AG04450 (cell line): Measurements from ENCODE around the gene RUBCN. TPM values are rescaled to one million over a fixed set of nuclear protein-coding genes. Genes with fewer than 3 reads are reported as not detected.
A peak's percentile ranks its signal among the peaks of the same experiment; 100 is the strongest.

Experiments
- CTCF ChIA-PET: fragments of 300-600, 350-600 bp; formaldehyde crosslinking; extraction: SDS; loops from one replicate; lab custom pipeline; 2022; ENCODE audit warnings: antibody characterized with exemption, inconsistent platforms; lab: Charles Lee
- POLR2A ChIA-PET: fragments of 350-600 bp; formaldehyde crosslinking; extraction: SDS; loops from one replicate; lab custom pipeline; 2021; ENCODE audit warnings: antibody characterized with exemption, inconsistent platforms; lab: Yijun Ruan, JAX
- DNase-seq: peaks from one replicate; pipeline ENCODE4 v3.0.0-alpha.2; 2011; ENCODE audit warnings: low read depth, low spot score
- H3K27ac ChIP-seq: one replicate; pipeline ENCODE4 v1.5.1; 2012; ENCODE audit warnings: low read depth, low read length, control low read depth
- H3K27me3 ChIP-seq: one replicate; pipeline ENCODE4 v1.6.0; 2012; ENCODE audit warnings: low read length; ENCODE audit not compliant: control insufficient read depth, insufficient read depth
- H3K4me3 ChIP-seq: 2 replicates; pipeline ENCODE4 v1.5.1; 2011; ENCODE audit warnings: mild to moderate bottlenecking, low read depth, low read length, control low read depth
- H3K9me3 ChIP-seq: 2 replicates; pipeline ENCODE4 v1.5.1; 2012; ENCODE audit warnings: low read length; ENCODE audit not compliant: control insufficient read depth, insufficient read depth
- polyA plus RNA-seq: library from polyadenylated mRNA; depleted of rRNA; stranded (reverse); fragments of >200 nt; gene quantifications from 2 replicates; pipeline ENCODE4 v1.2.3, GENCODE V29; 2011
- TF ChIP-seq, protein P1 (sequence below): IDR thresholded peaks from 2 replicates; pipeline ENCODE4 v1.5.1; 2011; ENCODE audit warnings: low read depth, low read length, control low read depth, inconsistent platforms

The RUBCN gene
- polyA plus RNA-seq, 1 experiment: 9.4 TPM

DNA sequence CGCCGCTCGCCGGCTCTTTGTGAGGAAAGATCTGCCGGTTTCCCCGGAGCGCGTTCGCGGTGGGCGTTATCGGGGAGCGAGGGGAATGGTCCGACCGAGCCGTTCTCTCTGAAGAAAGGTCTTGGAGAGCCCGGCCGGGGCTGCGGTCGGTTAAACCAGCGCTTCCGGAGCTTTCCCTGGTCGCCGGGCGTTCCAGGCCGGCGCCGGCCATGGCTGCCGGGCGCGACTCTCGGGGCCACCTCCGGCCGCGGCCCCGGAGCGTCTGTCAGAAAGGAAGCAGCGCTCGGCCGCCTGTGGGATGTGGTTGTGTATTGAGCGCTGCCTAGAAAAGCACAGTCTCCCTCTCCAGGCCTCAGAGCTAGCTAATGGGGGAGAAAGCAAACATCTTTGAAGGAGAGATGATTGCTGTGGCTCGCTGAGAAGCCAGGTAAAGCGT lies 13.7 kb upstream of the RUBCN start:
- TF ChIP-seq, protein P1, sequence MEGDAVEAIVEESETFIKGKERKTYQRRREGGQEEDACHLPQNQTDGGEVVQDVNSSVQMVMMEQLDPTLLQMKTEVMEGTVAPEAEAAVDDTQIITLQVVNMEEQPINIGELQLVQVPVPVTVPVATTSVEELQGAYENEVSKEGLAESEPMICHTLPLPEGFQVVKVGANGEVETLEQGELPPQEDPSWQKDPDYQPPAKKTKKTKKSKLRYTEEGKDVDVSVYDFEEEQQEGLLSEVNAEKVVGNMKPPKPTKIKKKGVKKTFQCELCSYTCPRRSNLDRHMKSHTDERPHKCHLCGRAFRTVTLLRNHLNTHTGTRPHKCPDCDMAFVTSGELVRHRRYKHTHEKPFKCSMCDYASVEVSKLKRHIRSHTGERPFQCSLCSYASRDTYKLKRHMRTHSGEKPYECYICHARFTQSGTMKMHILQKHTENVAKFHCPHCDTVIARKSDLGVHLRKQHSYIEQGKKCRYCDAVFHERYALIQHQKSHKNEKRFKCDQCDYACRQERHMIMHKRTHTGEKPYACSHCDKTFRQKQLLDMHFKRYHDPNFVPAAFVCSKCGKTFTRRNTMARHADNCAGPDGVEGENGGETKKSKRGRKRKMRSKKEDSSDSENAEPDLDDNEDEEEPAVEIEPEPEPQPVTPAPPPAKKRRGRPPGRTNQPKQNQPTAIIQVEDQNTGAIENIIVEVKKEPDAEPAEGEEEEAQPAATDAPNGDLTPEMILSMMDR: peak; percentile 14; the same call in 1 of the 2 replicates
- POLR2A ChIA-PET: no interaction called here

DNA sequence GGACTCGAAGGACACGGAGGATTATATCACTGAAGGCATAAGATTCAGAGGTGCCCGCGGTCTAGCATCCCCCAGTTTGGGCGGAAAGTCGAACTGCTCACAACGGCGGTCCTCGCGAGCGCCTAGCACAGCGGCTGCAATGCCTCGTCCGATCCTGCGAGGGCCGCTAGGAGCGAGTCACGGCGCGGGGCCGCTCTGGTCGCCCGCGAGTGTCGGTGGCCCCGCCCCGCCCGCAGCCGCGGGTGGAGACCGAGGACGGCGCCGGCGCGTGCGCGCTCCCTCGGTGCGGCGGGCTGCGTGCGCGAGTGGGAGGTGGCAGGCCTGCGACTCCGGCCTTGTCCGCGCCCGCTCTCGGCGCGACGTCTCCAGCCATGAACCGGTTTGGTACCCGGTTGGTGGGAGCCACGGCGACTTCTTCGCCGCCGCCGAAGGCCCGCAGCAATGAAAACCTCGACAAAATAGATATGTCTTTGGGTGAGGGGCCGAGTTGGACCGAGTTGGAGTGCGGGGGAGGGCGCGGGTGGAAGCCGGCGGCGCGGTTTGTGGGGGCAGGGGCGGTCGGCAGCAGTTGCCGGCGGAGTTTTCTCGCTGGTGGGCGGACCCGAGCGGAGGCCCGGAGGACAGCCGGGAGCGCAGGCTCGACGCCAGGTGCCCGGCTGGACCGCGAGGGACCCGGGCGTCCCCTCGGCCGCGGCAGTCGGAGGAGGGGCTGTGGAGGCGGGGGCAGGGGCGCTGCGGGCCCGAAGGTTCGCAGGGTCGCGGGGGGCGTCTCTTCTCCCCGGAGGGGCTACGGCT lies 13.1 kb upstream of the RUBCN start, which contains the start of gene FYTTD1:
Gene FYTTD1 (plus strand): TSS at position 283 of the 795 bp plus-strand sequence. CDS start 89 bp downstream, at position 372.
- H3K27me3 ChIP-seq: no peaks in the 10 kb centered on the region
- POLR2A ChIA-PET: interaction anchor here (1.2 kb wide), 1 partner anchor 39 kb away, joined by 3 read pairs; no protein-coding TSS in a partner anchor
- peak within 1 kb of the TSS; percentile 82 for H3K4me3 ChIP-seq
- TF ChIP-seq, protein P1: peak; percentile 35
- CTCF ChIA-PET: interaction anchor here (0.9 kb wide), 1 partner anchor 40 kb away, joined by 3 read pairs; no protein-coding TSS in a partner anchor
- H3K27ac ChIP-seq: peak within 1 kb of the TSS; percentile 82
- no peaks in the 10 kb centered on the region for H3K9me3 ChIP-seq
- DNase-seq: no peak

More for the DNA sequence above, 13.7 kb upstream of the RUBCN start:
- CTCF ChIA-PET: interaction anchor here (1.3 kb wide), 1 partner anchor 151 kb away, joined by 4 read pairs; no protein-coding TSS in a partner anchor
- no peaks in the 10 kb centered on the region for H3K9me3 ChIP-seq
- H3K27ac ChIP-seq: peak overlapping the region; percentile 72
- H3K27me3 ChIP-seq: no peaks in the 10 kb centered on the region
- no peak for DNase-seq
- H3K4me3 ChIP-seq: peak overlapping the region; percentile 82

DNA sequence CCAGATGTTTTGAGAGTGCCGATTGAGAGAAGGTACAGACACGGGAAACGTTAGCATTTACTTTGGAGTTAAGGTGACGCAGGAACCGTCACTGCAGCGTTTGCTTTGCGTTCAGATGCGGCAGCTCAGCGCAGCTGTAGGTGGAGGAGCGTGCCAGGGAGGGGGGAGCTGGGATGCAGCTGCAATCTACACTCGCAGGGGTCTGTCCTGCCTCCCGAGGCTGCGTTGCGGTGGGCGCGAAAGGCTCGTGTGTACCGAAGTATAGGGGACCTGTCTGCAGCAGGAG lies 12.6 kb upstream of the RUBCN start:
- CTCF ChIA-PET: interaction anchor here (0.9 kb wide), 1 partner anchor 40 kb away, joined by 3 read pairs; no protein-coding TSS in a partner anchor

DNA sequence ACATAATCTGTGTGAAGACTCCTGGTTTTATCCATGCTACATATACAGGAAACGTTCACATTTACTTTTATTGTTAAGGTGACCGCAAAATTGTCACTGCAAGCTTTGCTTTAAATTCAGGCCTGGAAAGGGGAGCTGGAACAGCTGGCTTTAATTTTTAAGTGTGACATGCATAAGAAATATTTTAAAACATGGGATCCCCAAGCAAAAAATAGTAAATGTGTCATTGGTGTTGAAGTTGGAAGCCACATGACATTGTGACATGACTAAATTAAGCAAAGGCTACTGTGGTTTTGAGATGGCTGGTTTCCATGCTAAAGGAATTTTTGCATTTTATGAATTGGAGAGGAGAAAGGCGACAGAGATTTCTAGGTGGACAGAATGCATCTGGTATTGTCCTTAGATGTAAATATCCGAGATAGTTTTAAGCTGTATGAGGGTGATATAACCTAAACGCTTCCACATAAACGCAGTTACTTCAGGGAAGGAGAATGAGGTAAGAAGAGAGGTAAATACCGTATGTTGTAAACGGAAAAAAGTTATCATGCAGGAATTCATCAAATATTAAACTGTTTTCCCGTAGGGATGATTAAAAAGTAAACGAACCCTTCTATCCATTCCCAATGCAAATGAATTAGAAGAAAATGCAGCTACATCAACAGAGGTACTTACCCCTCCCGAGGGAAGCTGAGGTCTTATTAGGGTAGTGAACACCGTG lies 12.1 kb upstream of the RUBCN start:
- H3K4me3 ChIP-seq: peak overlapping the region; percentile 82
- peak overlapping the region; percentile 75 for H3K27ac ChIP-seq
- no peak for DNase-seq
- H3K27me3 ChIP-seq: no peaks in the 10 kb centered on the region
- no peaks in the 10 kb centered on the region for H3K9me3 ChIP-seq
- TF ChIP-seq, protein P1: no peak
- ChIA-PET CTCF (interaction anchor here (0.9 kb wide), 1 partner anchor 41 kb away, joined by 3 read pairs; no protein-coding TSS in a partner anchor), POLR2A (interaction anchor here (1.2 kb wide), 1 partner anchor 38 kb away, joined by 3 read pairs; no protein-coding TSS in a partner anchor)

More for the DNA sequence above, 12.6 kb upstream of the RUBCN start:
- POLR2A ChIA-PET: interaction anchor here (1.2 kb wide), 1 partner anchor 38 kb away, joined by 3 read pairs; no protein-coding TSS in a partner anchor
- TF ChIP-seq, protein P1: no peak
- Histone ChIP-seq H3K27me3 (no peaks in the 10 kb centered on the region), H3K27ac (peak overlapping the region; percentile 75), H3K9me3 (no peaks in the 10 kb centered on the region), H3K4me3 (peak overlapping the region; percentile 82)
- no peak for DNase-seq
